HCEC 1CT (cell line): ENCODE data around the gene OR2A2.

Experiments used
- DNase-seq: peaks from one replicate; pipeline ENCODE4 v3.0.0-alpha.2; 2017

Gene OR2A2

DNA sequence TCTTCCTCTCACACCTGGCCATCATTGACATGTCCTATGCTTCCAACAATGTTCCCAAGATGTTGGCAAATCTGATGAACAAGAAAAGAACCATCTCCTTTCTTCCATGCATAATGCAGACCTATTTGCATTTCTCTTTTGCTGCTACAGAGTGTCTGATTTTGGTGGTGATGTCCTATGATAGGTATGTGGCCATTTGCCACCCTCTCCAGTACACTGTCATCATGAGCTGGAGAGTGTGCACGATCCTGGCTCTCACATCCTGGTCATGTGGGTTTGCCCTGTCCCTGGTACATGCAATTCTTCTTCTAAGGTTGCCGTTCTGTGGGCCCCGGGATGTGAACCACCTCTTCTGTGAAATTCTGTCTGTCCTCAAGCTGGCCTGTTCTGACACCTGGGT, 32.8 kb downstream of the OR2A2 start:
- no peak for DNase-seq

DNA sequence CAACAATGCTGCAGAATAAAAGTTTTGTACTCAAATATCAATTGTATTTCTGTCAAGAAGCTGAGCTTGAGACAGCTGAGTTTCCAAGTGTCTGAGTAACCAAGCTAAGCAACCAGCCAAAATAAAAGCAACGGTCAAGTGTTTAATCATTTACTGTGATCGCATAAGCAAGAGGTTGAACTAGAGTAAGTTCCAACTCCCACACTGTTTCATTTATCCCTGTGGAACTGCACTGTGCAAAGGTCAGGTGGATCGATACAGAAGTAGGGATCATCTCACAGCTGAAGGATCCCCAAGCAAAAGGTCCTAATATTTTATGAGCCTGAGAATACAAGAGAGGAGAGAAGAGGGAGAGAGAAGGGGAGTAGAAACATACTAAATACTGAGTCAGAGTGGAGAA, 35.0 kb downstream of the OR2A2 start:
- DNase-seq: no peak

- DNase-seq: no peak
Observed at GRCh38 chr7:144148224-144148827, 38.9 kb downstream of the OR2A2 start.

GRCh38 chr7:144158861-144159260, 49.5 kb downstream of the OR2A2 start:
- DNase-seq: no peak
